ENCODE measurements around the gene VSX1. TPM values are rescaled to one million over a fixed set of nuclear protein-coding genes. Genes with fewer than 3 reads are reported as not detected.

Gene VSX1
- not detected for total RNA-seq

- peaks cover 2% of the 10 kb centered on the region for H3K36me3 Mint-ChIP-seq (ENCODE audit: low read depth)
- ATAC-seq = no peak
- H3K27me3 Mint-ChIP-seq = peaks cover 68% of the 10 kb centered on the region
- ChIA-PET CTCF (interaction anchor here (0.7 to 2.0 kb wide), 4 partner anchors 8 to 88 kb away, joined by 3 to 5 read pairs (median 5); no protein-coding TSS in a partner anchor), POLR2A (no interaction called here)
- peaks cover 27% of the 10 kb centered on the region for H3K4me1 Mint-ChIP-seq
- intact Hi-C loops (cut with DNase I, micrococcal nuclease) = loop anchor here (5.0 kb wide), 5 partner anchors 80 to 1125 kb away; partner anchors contain the start of genes APMAP (in 2 of the 2), ABHD12 (in 1 of the 2) and ENTPD6 (in 1 of the 2)
- H3K4me3 Mint-ChIP-seq = no peak within 1 kb of the TSS
- no peaks in the 10 kb centered on the region for H3K9me3 Mint-ChIP-seq (ENCODE audit: low read depth)
- no peak within 1 kb of the TSS for H3K27ac Mint-ChIP-seq
- DNase-seq = no peak
Observed at GRCh38 chr20:25081730-25082497, at the start of gene VSX1. VSX1 (minus strand) TSS chr20:25082141; CDS start chr20:25082096, 45 bp downstream.

GRCh38 chr20:25129908-25130307, 48.0 kb upstream of the VSX1 start:
- no peaks in the 10 kb centered on the region for H3K27me3 Mint-ChIP-seq
- ChIA-PET CTCF (interaction anchor here (0.8 to 1.1 kb wide), 2 partner anchors 7 to 10 kb away, joined by 3 read pairs; no protein-coding TSS in a partner anchor), POLR2A (no interaction called here)
- H3K9me3 Mint-ChIP-seq (ENCODE audit: low read depth) = no peaks in the 10 kb centered on the region
- H3K4me3 Mint-ChIP-seq = no peak overlapping the region
- no peaks in the 10 kb centered on the region for H3K36me3 Mint-ChIP-seq (ENCODE audit: low read depth)
- intact Hi-C loops (cut with DNase I, micrococcal nuclease) = no loop called here
- no peak for DNase-seq
- no peak for ATAC-seq
- no peaks in the 10 kb centered on the region for H3K4me1 Mint-ChIP-seq
- H3K27ac Mint-ChIP-seq = no peak overlapping the region

- ChIA-PET CTCF (interaction anchor here (0.8 kb wide), 1 partner anchor 10 kb away, joined by 3 read pairs; no protein-coding TSS in a partner anchor), POLR2A (no interaction called here)
- intact Hi-C loops (cut with DNase I, micrococcal nuclease) = no loop called here
- Mint-ChIP-seq H3K27ac (no peak overlapping the region), H3K4me1 (no peaks in the 10 kb centered on the region), H3K9me3 (ENCODE audit: low read depth) (no peaks in the 10 kb centered on the region), H3K27me3 (no peaks in the 10 kb centered on the region), H3K4me3 (no peak overlapping the region), H3K36me3 (ENCODE audit: low read depth) (no peaks in the 10 kb centered on the region)
- DNase-seq (no peak), ATAC-seq (no peak)
Observed at GRCh38 chr20:25129428-25129827, 47.5 kb upstream of the VSX1 start.

- Mint-ChIP-seq H3K27ac (no peak overlapping the region), H3K27me3 (no peaks in the 10 kb centered on the region), H3K9me3 (ENCODE audit: low read depth) (no peaks in the 10 kb centered on the region), H3K36me3 (ENCODE audit: low read depth) (no peaks in the 10 kb centered on the region), H3K4me1 (no peaks in the 10 kb centered on the region), H3K4me3 (no peak overlapping the region)
- no peak for ATAC-seq
- POLR2A ChIA-PET = no interaction called here
- CTCF ChIA-PET = interaction anchor here (1.0 kb wide), 1 partner anchor 14 kb away, joined by 4 read pairs; no protein-coding TSS in a partner anchor
- no peak for DNase-seq
- intact Hi-C loops (cut with DNase I, micrococcal nuclease) = no loop called here
Observed at GRCh38 chr20:25128649-25129048, 46.7 kb upstream of the VSX1 start.

GRCh38 chr20:25127761-25128537, 46.0 kb upstream of the VSX1 start:
- Mint-ChIP-seq H3K9me3 (ENCODE audit: low read depth) (no peaks in the 10 kb centered on the region), H3K27me3 (no peaks in the 10 kb centered on the region), H3K4me3 (no peak overlapping the region), H3K27ac (no peak overlapping the region), H3K4me1 (no peaks in the 10 kb centered on the region), H3K36me3 (ENCODE audit: low read depth) (no peaks in the 10 kb centered on the region)
- ChIA-PET CTCF (interaction anchor here (0.6 to 1.0 kb wide), 2 partner anchors 12 to 15 kb away, joined by 3 to 4 read pairs; no protein-coding TSS in a partner anchor), POLR2A (no interaction called here)
- ATAC-seq = no peak
- intact Hi-C loops (cut with DNase I, micrococcal nuclease) = no loop called here
- DNase-seq = no peak

- CTCF ChIA-PET = no interaction called here
- Mint-ChIP-seq H3K4me1 (no peaks in the 10 kb centered on the region), H3K9me3 (ENCODE audit: low read depth) (no peaks in the 10 kb centered on the region), H3K27ac (no peak overlapping the region), H3K4me3 (no peak overlapping the region), H3K27me3 (no peaks in the 10 kb centered on the region), H3K36me3 (ENCODE audit: low read depth) (no peaks in the 10 kb centered on the region)
- no peak for ATAC-seq
- DNase-seq = no peak
- intact Hi-C loops (cut with DNase I, micrococcal nuclease) = no loop called here
- POLR2A ChIA-PET = no interaction called here
Observed at GRCh38 chr20:25126204-25127029, 44.5 kb upstream of the VSX1 start.

DNA sequence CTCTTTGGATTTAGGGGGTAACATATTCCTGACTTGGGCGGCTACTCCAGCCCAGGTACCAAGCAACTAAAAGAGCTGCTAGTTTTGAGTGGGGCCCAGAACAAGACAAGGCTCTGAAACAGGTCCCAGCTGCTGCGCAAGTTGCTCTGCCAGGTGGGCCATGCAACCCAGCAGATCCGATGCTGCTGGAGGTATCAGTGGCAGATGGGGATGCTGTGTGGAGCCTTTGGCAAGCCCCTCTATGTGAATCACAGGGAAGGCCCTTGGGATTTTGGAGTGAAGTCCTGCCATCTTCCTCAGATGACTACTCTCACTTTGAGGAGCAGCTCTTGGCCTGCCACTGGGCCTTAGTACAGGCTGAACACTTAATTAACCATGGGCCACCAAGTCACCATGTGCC, 43.7 kb upstream of the VSX1 start:
- H3K4me3 Mint-ChIP-seq = no peak overlapping the region
- no peak for ATAC-seq
- intact Hi-C loops (cut with DNase I, micrococcal nuclease) = no loop called here
- no peaks in the 10 kb centered on the region for H3K36me3 Mint-ChIP-seq (ENCODE audit: low read depth)
- no peaks in the 10 kb centered on the region for H3K9me3 Mint-ChIP-seq (ENCODE audit: low read depth)
- H3K4me1 Mint-ChIP-seq = no peaks in the 10 kb centered on the region
- no peak for DNase-seq
- H3K27me3 Mint-ChIP-seq = peaks cover 2% of the 10 kb centered on the region
- no peak overlapping the region for H3K27ac Mint-ChIP-seq
- ChIA-PET POLR2A (no interaction called here), CTCF (no interaction called here)

DNA sequence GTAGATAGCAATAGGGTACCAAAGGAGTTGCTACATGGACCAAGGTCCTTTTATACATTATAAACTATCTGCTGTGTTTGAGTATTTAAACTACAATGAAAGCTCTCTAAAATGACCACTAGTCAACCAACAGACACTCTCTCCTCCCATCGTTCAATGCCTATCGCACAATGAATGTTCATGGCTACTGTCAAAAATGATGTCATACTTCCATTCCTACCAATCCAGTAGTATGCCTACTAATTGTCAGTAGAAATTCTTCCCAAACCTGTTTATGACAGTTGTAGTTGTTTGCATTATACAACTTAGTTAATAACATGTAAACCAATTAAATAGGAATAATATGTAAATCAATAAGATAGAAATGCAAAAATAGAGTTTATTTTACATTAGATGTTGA, 39.0 kb upstream of the VSX1 start:
- no peaks in the 10 kb centered on the region for H3K36me3 Mint-ChIP-seq (ENCODE audit: low read depth)
- H3K4me1 Mint-ChIP-seq = no peaks in the 10 kb centered on the region
- H3K4me3 Mint-ChIP-seq = no peak overlapping the region
- ChIA-PET CTCF (no interaction called here), POLR2A (no interaction called here)
- no peak overlapping the region for H3K27ac Mint-ChIP-seq
- intact Hi-C loops (cut with DNase I, micrococcal nuclease) = no loop called here
- ATAC-seq (no peak), DNase-seq (no peak)
- peaks cover 5% of the 10 kb centered on the region for H3K27me3 Mint-ChIP-seq
- no peaks in the 10 kb centered on the region for H3K9me3 Mint-ChIP-seq (ENCODE audit: low read depth)

DNA sequence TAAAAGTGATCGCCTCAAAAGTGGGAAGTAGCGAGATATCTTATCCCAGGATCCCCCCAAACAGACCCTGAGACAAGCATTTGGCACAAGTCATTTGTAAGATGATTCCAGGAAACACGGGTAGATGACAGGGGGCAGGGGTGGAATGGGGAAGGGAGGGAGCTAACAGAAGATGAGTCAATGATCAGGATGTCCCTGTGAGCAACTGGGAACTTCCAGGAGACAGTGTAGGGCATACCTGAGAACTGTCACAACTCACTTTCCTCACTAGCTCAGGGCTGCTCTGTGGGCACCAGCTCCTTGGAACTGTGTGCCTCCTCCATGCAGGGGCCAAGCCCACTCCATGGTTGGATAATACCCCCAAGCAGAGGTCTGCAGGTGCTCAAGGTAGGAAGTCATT, 38.5 kb upstream of the VSX1 start:
- no peak for ATAC-seq
- Mint-ChIP-seq H3K27me3 (peaks cover 5% of the 10 kb centered on the region), H3K9me3 (ENCODE audit: low read depth) (no peaks in the 10 kb centered on the region), H3K36me3 (ENCODE audit: low read depth) (no peaks in the 10 kb centered on the region), H3K4me3 (no peak overlapping the region), H3K27ac (no peak overlapping the region), H3K4me1 (no peaks in the 10 kb centered on the region)
- ChIA-PET POLR2A (no interaction called here), CTCF (no interaction called here)
- no peak for DNase-seq
- intact Hi-C loops (cut with DNase I, micrococcal nuclease) = no loop called here

- Mint-ChIP-seq H3K4me1 (no peaks in the 10 kb centered on the region), H3K9me3 (ENCODE audit: low read depth) (no peaks in the 10 kb centered on the region), H3K4me3 (no peak overlapping the region), H3K27me3 (peaks cover 5% of the 10 kb centered on the region), H3K27ac (no peak overlapping the region), H3K36me3 (ENCODE audit: low read depth) (no peaks in the 10 kb centered on the region)
- ChIA-PET POLR2A (no interaction called here), CTCF (interaction anchor here (0.6 kb wide), 1 partner anchor 456 kb away, joined by 3 read pairs; no protein-coding TSS in a partner anchor)
- DNase-seq = no peak
- ATAC-seq = no peak
- intact Hi-C loops (cut with DNase I, micrococcal nuclease) = no loop called here
Observed at GRCh38 chr20:25118529-25118928, 36.6 kb upstream of the VSX1 start.

- Mint-ChIP-seq H3K36me3 (ENCODE audit: low read depth) (no peaks in the 10 kb centered on the region), H3K4me1 (no peaks in the 10 kb centered on the region), H3K9me3 (ENCODE audit: low read depth) (no peaks in the 10 kb centered on the region), H3K27ac (no peak overlapping the region), H3K27me3 (peaks cover 5% of the 10 kb centered on the region), H3K4me3 (no peak overlapping the region)
- POLR2A ChIA-PET = no interaction called here
- ATAC-seq = no peak
- DNase-seq = no peak
- CTCF ChIA-PET = interaction anchor here (0.6 kb wide), 2 partner anchors 192 to 456 kb away, joined by 3 to 4 read pairs; no protein-coding TSS in a partner anchor
- intact Hi-C loops (cut with DNase I, micrococcal nuclease) = no loop called here
Observed at GRCh38 chr20:25117990-25118389, 36.0 kb upstream of the VSX1 start.
